Uterus (tissue), 4 donors: ENCODE data around the gene GOSR2. TPM values are rescaled to one million over a fixed set of nuclear protein-coding genes. Genes with fewer than 3 reads are reported as not detected.

ENCODE experiments used
- DNase-seq, 2 donors: peaks; one replicate each; pipeline ENCODE4 v3.0.0-alpha.2; 2019 to 2020
- H3K27ac ChIP-seq, 2 donors: fragments of 200-600 bp; sonication (generic); 1 replicate in 1 of 2; 2 replicates in 1 of 2; pipeline ENCODE4 v1.5.1; 2016 to 2018
- H3K27me3 ChIP-seq, 2 donors: fragments of 200-600 bp; sonication (generic); one replicate each; pipeline ENCODE4 v1.5.1; 2018 to 2019; ENCODE audit warnings: control low read depth in 1 of 2
- H3K36me3 ChIP-seq, 2 donors: fragments of 200-600 bp; sonication (generic); one replicate each; pipeline ENCODE4 v1.5.1; 2019; ENCODE audit warnings: control low read depth in 1 of 2
- H3K4me1 ChIP-seq, 2 donors: fragments of 200-600 bp; sonication (generic); one replicate each; pipeline ENCODE4 v1.5.1; 2018 to 2019; ENCODE audit warnings: control low read depth in 1 of 2
- H3K4me3 ChIP-seq, 2 donors: fragments of 200-600 bp; sonication (generic); 1 replicate in 1 of 2; 2 replicates in 1 of 2; pipeline ENCODE4 v1.5.1; 2018 to 2019; ENCODE audit warnings: mild to moderate bottlenecking in 1 of 2
- H3K9me3 ChIP-seq, 2 donors: fragments of 200-600 bp; sonication (generic); one replicate each; pipeline ENCODE4 v1.5.1; 2019; ENCODE audit warnings: control low read depth in 1 of 2
- POLR2A ChIP-seq, 2 donors: fragments of 450-650 bp; IDR thresholded peaks; one replicate each; pipeline ENCODE4 v1.6.1; 2016; ENCODE audit warnings: antibody characterized with exemption in 2 of 2, mild to moderate bottlenecking in 1 of 2, moderate library complexity in 1 of 2
- intact Hi-C: fragments of 100-400 bp; cut with DNase I; formaldehyde crosslinking; loops from one replicate; pipeline ENCODE4 v1.15.1; 2023; ENCODE audit warnings: low total_unique reads
- total RNA-seq, 4 donors: library from RNA; depleted of rRNA in 3 of 4; stranded (reverse); fragments of >200 nt in 3 of 4; gene quantifications; one replicate each; pipeline versions ENCODE4 v1.1.0 to v1.2.4, GENCODE V29; 2014 to 2023
- TF ChIP-seq, protein P1 (sequence below), 4 experiments: fragments of 200-600 bp in 2 of 4; fragments of 450-650 bp in 2 of 4; sonication (generic) in 2 of 4; IDR thresholded peaks; one replicate each; pipeline ENCODE4 v1.5.1; 2016 to 2019; ENCODE audit warnings: antibody characterized with exemption in 4 of 4, mild to moderate bottlenecking in 2 of 4, moderate library complexity in 1 of 4
- donor health status: DM: yes; HTN: yes; CAD: no.

GOSR2 gene
- total RNA-seq, 4 donors from 2014 or later, result 66.9 to 90.5 (median 77.2) TPM

- no peaks in the 10 kb centered on the region for H3K36me3 ChIP-seq
- no peak overlapping the region for H3K4me3 ChIP-seq
- TF ChIP-seq, protein P1, sequence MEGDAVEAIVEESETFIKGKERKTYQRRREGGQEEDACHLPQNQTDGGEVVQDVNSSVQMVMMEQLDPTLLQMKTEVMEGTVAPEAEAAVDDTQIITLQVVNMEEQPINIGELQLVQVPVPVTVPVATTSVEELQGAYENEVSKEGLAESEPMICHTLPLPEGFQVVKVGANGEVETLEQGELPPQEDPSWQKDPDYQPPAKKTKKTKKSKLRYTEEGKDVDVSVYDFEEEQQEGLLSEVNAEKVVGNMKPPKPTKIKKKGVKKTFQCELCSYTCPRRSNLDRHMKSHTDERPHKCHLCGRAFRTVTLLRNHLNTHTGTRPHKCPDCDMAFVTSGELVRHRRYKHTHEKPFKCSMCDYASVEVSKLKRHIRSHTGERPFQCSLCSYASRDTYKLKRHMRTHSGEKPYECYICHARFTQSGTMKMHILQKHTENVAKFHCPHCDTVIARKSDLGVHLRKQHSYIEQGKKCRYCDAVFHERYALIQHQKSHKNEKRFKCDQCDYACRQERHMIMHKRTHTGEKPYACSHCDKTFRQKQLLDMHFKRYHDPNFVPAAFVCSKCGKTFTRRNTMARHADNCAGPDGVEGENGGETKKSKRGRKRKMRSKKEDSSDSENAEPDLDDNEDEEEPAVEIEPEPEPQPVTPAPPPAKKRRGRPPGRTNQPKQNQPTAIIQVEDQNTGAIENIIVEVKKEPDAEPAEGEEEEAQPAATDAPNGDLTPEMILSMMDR (IDR thresholded peaks at IDR 0.05), result no peak
- TF ChIP-seq POLR2A (IDR thresholded peaks at IDR 0.05), result no peak
- H3K27ac ChIP-seq, result no peak overlapping the region
- DNase-seq, result no peak
- H3K4me1 ChIP-seq, result no peaks in the 10 kb centered on the region
- no peaks in the 10 kb centered on the region for H3K27me3 ChIP-seq
- no peaks in the 10 kb centered on the region for H3K9me3 ChIP-seq
- intact Hi-C loops, result no loop called here
Measured at GRCh38 chr17:46896991-46897390, 26.0 kb upstream of the GOSR2 start.

DNA sequence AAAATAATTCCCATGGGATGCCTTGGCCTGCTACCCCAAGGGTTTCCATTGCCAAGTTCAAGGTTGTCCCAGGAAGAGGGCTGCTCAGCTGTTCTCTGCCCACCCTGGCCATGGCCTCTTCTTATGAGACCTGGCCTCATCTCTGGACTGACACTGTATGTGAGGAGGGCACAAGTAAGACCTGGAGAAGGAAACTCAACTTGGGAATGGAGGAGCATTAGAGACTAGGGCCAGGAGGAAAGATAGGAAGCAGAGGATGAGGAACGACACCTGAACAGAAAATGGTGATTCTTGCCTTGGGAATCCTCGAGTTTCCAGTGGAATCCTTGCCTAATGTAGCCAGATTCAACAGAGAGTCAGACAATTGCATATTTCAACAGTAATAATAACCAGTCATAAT, 24.6 kb upstream of the GOSR2 start:
- no peaks in the 10 kb centered on the region for H3K36me3 ChIP-seq
- DNase-seq, result no peak
- TF ChIP-seq, protein P1 (IDR thresholded peaks at IDR 0.05), result no peak
- no peak for TF ChIP-seq POLR2A (IDR thresholded peaks at IDR 0.05)
- no peak overlapping the region for H3K4me3 ChIP-seq
- H3K27me3 ChIP-seq, result no peaks in the 10 kb centered on the region
- no peaks in the 10 kb centered on the region for H3K9me3 ChIP-seq
- no peak overlapping the region for H3K27ac ChIP-seq
- intact Hi-C loops, result no loop called here
- H3K4me1 ChIP-seq, result no peaks in the 10 kb centered on the region

DNA sequence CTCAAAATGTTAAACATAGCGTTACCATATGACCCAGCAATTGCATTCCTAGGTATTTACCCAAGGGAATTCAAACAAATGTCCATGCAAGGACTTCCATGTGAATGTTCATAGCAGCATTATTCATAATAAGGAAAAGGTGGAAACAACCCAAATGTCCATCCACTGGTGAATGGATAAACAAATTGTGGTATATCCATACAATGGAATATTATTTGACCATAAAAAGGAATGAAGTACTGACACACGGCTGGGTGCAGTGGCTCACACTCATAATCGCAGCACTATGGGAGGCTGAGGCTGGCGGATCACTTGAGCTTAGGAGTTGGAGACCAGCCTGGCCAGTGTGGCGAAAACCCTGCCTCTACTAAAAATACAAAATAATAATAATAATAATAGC, 24.1 kb upstream of the GOSR2 start:
- H3K27ac ChIP-seq, result no peak overlapping the region
- intact Hi-C loops, result no loop called here
- H3K36me3 ChIP-seq, result no peaks in the 10 kb centered on the region
- no peaks in the 10 kb centered on the region for H3K27me3 ChIP-seq
- no peaks in the 10 kb centered on the region for H3K4me1 ChIP-seq
- no peak for DNase-seq
- TF ChIP-seq, protein P1 (IDR thresholded peaks at IDR 0.05), result no peak
- no peak for TF ChIP-seq POLR2A (IDR thresholded peaks at IDR 0.05)
- H3K4me3 ChIP-seq, result no peak overlapping the region
- no peaks in the 10 kb centered on the region for H3K9me3 ChIP-seq

- DNase-seq, result no peak
- no peak overlapping the region for H3K4me3 ChIP-seq
- TF ChIP-seq POLR2A (IDR thresholded peaks at IDR 0.05), result no peak
- TF ChIP-seq, protein P1 (IDR thresholded peaks at IDR 0.05), result no peak
- no peaks in the 10 kb centered on the region for H3K36me3 ChIP-seq
- no peaks in the 10 kb centered on the region for H3K4me1 ChIP-seq
- H3K9me3 ChIP-seq, result no peaks in the 10 kb centered on the region
- no peak overlapping the region for H3K27ac ChIP-seq
- intact Hi-C loops, result no loop called here
- no peaks in the 10 kb centered on the region for H3K27me3 ChIP-seq
Measured at GRCh38 chr17:46901291-46901690, 21.7 kb upstream of the GOSR2 start.

DNA sequence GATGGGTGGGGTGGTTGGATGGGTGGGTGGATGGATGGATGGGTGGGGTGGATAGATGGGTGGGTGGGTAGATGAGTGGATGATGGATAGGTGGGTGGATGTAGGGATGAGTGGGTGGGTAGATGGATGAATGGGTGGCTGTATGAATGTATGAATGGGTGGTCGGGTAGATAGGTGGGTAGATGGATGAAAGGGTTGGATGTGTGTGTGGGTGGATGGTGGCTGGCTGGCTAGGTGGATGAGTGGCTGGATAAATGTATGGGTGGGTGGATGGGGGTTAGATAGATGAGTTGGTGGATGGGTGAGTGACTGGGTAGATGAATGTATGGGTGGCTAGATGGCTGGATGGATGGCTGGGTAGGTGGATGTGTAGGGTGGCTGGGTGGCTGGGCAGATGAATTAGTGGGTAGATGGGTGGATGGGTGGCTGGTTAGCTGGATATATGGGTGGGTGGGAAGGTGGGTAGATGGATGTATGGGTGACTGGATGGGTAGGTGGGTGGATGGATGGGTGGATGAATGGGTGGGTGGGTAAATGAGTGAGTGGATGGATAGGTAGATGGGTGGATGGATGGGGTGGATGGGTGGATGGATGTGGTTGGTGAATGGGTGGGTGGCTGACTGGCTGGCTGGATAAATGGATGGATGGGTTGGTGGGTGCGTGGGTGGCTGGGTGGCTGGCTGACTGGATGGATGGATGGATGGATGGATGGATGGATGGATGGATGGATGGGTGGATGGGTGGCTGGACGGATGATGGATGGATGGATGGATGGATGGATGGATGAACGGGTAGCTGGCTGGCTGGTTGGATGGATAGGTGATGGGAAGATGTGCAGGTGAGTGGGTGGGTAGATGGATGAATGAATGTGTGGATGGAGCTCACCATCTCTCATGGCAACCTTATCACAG, 18.9 kb upstream of the GOSR2 start:
- DNase-seq, result no peak
- Histone ChIP-seq H3K4me1 (no peaks in the 10 kb centered on the region), H3K27me3 (no peaks in the 10 kb centered on the region), H3K9me3 (no peaks in the 10 kb centered on the region), H3K36me3 (no peaks in the 10 kb centered on the region), H3K4me3 (no peak overlapping the region), H3K27ac (no peak overlapping the region)
- no peak for TF ChIP-seq POLR2A (IDR thresholded peaks at IDR 0.05)
- TF ChIP-seq, protein P1 (IDR thresholded peaks at IDR 0.05), result no peak
- intact Hi-C loops, result no loop called here
